Activated naive CD8-positive, alpha-beta T cell treated with anti-CD3 and anti-CD28 coated beads for 36 hours (primary cell): ENCODE data around the gene MLPH. TPM values are rescaled to one million over a fixed set of nuclear protein-coding genes. Genes with fewer than 3 reads are reported as not detected.

Experiments
- DNase-seq: peaks from one replicate; pipeline ENCODE4 v3.0.0; 2021
- H3K27ac Mint-ChIP-seq: one replicate; pipeline ENCODE4 v1.8.0; 2022; ENCODE audit warnings: mild to moderate bottlenecking, moderate library complexity, mixed read lengths
- H3K27me3 Mint-ChIP-seq: one replicate; pipeline ENCODE4 v1.8.0; 2022; ENCODE audit warnings: mild to moderate bottlenecking, mixed read lengths
- H3K36me3 Mint-ChIP-seq: one replicate; pipeline ENCODE4 v1.8.0; 2021; ENCODE audit warnings: mild to moderate bottlenecking, mixed read lengths
- H3K4me1 Mint-ChIP-seq: one replicate; pipeline ENCODE4 v1.8.0; 2021; ENCODE audit warnings: mixed read lengths
- H3K4me3 Mint-ChIP-seq: one replicate; pipeline ENCODE4 v1.8.0; 2022; ENCODE audit warnings: mild to moderate bottlenecking, moderate library complexity, mixed read lengths
- H3K9me3 Mint-ChIP-seq: one replicate; pipeline ENCODE4 v1.8.0; 2022; ENCODE audit warnings: mixed read lengths
- total RNA-seq, 2 experiments: library from RNA; stranded (reverse); gene quantifications; one replicate each; pipeline ENCODE4 v1.2.3, GENCODE V29; 2021

Gene MLPH
- total RNA-seq, 2 experiments from 2014 or later = not detected

- Mint-ChIP-seq H3K4me3 (no peak overlapping the region), H3K27me3 (no peaks in the 10 kb centered on the region), H3K27ac (no peak overlapping the region), H3K9me3 (no peaks in the 10 kb centered on the region), H3K36me3 (no peaks in the 10 kb centered on the region), H3K4me1 (no peaks in the 10 kb centered on the region)
- no peak for DNase-seq
Observed at GRCh38 chr2:237529452-237530402, 42.7 kb downstream of the MLPH start.

GRCh38 chr2:237530472-237531433 is 43.7 kb downstream of the MLPH start:
- Mint-ChIP-seq H3K27ac (no peak overlapping the region), H3K4me1 (no peaks in the 10 kb centered on the region)
- no peak for DNase-seq

GRCh38 chr2:237532160-237532559 is 45.1 kb downstream of the MLPH start:
- no peaks in the 10 kb centered on the region for H3K27me3 Mint-ChIP-seq
- no peaks in the 10 kb centered on the region for H3K36me3 Mint-ChIP-seq
- no peaks in the 10 kb centered on the region for H3K9me3 Mint-ChIP-seq
- H3K27ac Mint-ChIP-seq = no peak overlapping the region
- no peak for DNase-seq
- no peaks in the 10 kb centered on the region for H3K4me1 Mint-ChIP-seq
- no peak overlapping the region for H3K4me3 Mint-ChIP-seq

More at GRCh38 chr2:237530472-237531433, 43.7 kb downstream of the MLPH start:
- Mint-ChIP-seq H3K36me3 (no peaks in the 10 kb centered on the region), H3K9me3 (no peaks in the 10 kb centered on the region), H3K27me3 (no peaks in the 10 kb centered on the region), H3K4me3 (no peak overlapping the region)

GRCh38 chr2:237533668-237534161 is 46.7 kb downstream of the MLPH start:
- no peaks in the 10 kb centered on the region for H3K4me1 Mint-ChIP-seq
- no peaks in the 10 kb centered on the region for H3K27me3 Mint-ChIP-seq
- H3K4me3 Mint-ChIP-seq = no peak overlapping the region
- no peaks in the 10 kb centered on the region for H3K9me3 Mint-ChIP-seq
- DNase-seq = no peak
- no peak overlapping the region for H3K27ac Mint-ChIP-seq
- H3K36me3 Mint-ChIP-seq = no peaks in the 10 kb centered on the region

- Mint-ChIP-seq H3K36me3 (no peaks in the 10 kb centered on the region), H3K27me3 (no peaks in the 10 kb centered on the region), H3K27ac (no peak overlapping the region), H3K4me1 (no peaks in the 10 kb centered on the region), H3K9me3 (no peaks in the 10 kb centered on the region), H3K4me3 (no peak overlapping the region)
- DNase-seq = no peak
Observed at GRCh38 chr2:237534380-237534779, 47.3 kb downstream of the MLPH start.

GRCh38 chr2:237535385-237536082 is 48.5 kb downstream of the MLPH start:
- no peak for DNase-seq
- H3K36me3 Mint-ChIP-seq = no peaks in the 10 kb centered on the region
- no peak overlapping the region for H3K4me3 Mint-ChIP-seq
- H3K27ac Mint-ChIP-seq = no peak overlapping the region
- no peaks in the 10 kb centered on the region for H3K9me3 Mint-ChIP-seq
- no peaks in the 10 kb centered on the region for H3K4me1 Mint-ChIP-seq
- no peaks in the 10 kb centered on the region for H3K27me3 Mint-ChIP-seq

GRCh38 chr2:237536083-237536415 is 49.0 kb downstream of the MLPH start:
- no peaks in the 10 kb centered on the region for H3K4me1 Mint-ChIP-seq
- no peaks in the 10 kb centered on the region for H3K36me3 Mint-ChIP-seq
- no peak overlapping the region for H3K4me3 Mint-ChIP-seq
- no peak for DNase-seq
- H3K27me3 Mint-ChIP-seq = no peaks in the 10 kb centered on the region
- H3K27ac Mint-ChIP-seq = no peak overlapping the region
- H3K9me3 Mint-ChIP-seq = no peaks in the 10 kb centered on the region

GRCh38 chr2:237536617-237537016 is 49.6 kb downstream of the MLPH start:
- H3K36me3 Mint-ChIP-seq = no peaks in the 10 kb centered on the region
- no peak overlapping the region for H3K4me3 Mint-ChIP-seq
- H3K27me3 Mint-ChIP-seq = no peaks in the 10 kb centered on the region
- H3K9me3 Mint-ChIP-seq = no peaks in the 10 kb centered on the region
- no peak for DNase-seq
- H3K4me1 Mint-ChIP-seq = no peaks in the 10 kb centered on the region
- H3K27ac Mint-ChIP-seq = no peak overlapping the region

GRCh38 chr2:237538001-237538720 is 51.1 kb downstream of the MLPH start:
- Mint-ChIP-seq H3K36me3 (no peaks in the 10 kb centered on the region), H3K27me3 (no peaks in the 10 kb centered on the region), H3K27ac (no peak overlapping the region), H3K4me1 (no peaks in the 10 kb centered on the region), H3K9me3 (no peaks in the 10 kb centered on the region), H3K4me3 (no peak overlapping the region)
- DNase-seq = no peak

- H3K4me1 Mint-ChIP-seq = no peaks in the 10 kb centered on the region
Observed at GRCh38 chr2:237538901-237539300, 51.9 kb downstream of the MLPH start.

GRCh38 chr2:237539681-237540080 is 52.6 kb downstream of the MLPH start:
- no peak for DNase-seq
- Mint-ChIP-seq H3K9me3 (no peaks in the 10 kb centered on the region), H3K36me3 (no peaks in the 10 kb centered on the region), H3K4me3 (no peak overlapping the region), H3K4me1 (no peaks in the 10 kb centered on the region), H3K27ac (no peak overlapping the region), H3K27me3 (no peaks in the 10 kb centered on the region)

More at GRCh38 chr2:237538901-237539300, 51.9 kb downstream of the MLPH start:
- Mint-ChIP-seq H3K27ac (no peak overlapping the region), H3K4me3 (no peak overlapping the region), H3K36me3 (no peaks in the 10 kb centered on the region), H3K9me3 (no peaks in the 10 kb centered on the region), H3K27me3 (no peaks in the 10 kb centered on the region)
- no peak for DNase-seq

- no peak overlapping the region for H3K4me3 Mint-ChIP-seq
- H3K27me3 Mint-ChIP-seq = no peaks in the 10 kb centered on the region
- DNase-seq = no peak
- H3K36me3 Mint-ChIP-seq = no peaks in the 10 kb centered on the region
- H3K9me3 Mint-ChIP-seq = no peaks in the 10 kb centered on the region
- H3K27ac Mint-ChIP-seq = no peak overlapping the region
- no peaks in the 10 kb centered on the region for H3K4me1 Mint-ChIP-seq
Observed at GRCh38 chr2:237540223-237540775, 53.2 kb downstream of the MLPH start.

GRCh38 chr2:237540823-237541222 is 53.8 kb downstream of the MLPH start:
- Mint-ChIP-seq H3K27me3 (no peaks in the 10 kb centered on the region), H3K9me3 (no peaks in the 10 kb centered on the region), H3K36me3 (no peaks in the 10 kb centered on the region), H3K27ac (no peak overlapping the region), H3K4me1 (no peaks in the 10 kb centered on the region), H3K4me3 (no peak overlapping the region)
- DNase-seq = no peak

GRCh38 chr2:237541243-237541642 is 54.2 kb downstream of the MLPH start:
- Mint-ChIP-seq H3K4me3 (no peak overlapping the region), H3K9me3 (no peaks in the 10 kb centered on the region), H3K36me3 (no peaks in the 10 kb centered on the region), H3K27ac (no peak overlapping the region), H3K4me1 (no peaks in the 10 kb centered on the region), H3K27me3 (no peaks in the 10 kb centered on the region)
- DNase-seq = no peak
